HepG2 (cell line): ENCODE measurements around the gene DNAJC7. TPM values are rescaled to one million over a fixed set of nuclear protein-coding genes. Genes with fewer than 3 reads are reported as not detected.

Experiments used
- MAF1 ChIP-seq: sonication (generic); formaldehyde crosslinking; IDR thresholded peaks from 2 replicates; pipeline ENCODE4 v1.5.0; 2020; ENCODE audit warnings: missing genetic modification reagents, borderline replicate concordance
- NRL ChIP-seq: sonication (generic); formaldehyde crosslinking; IDR thresholded peaks from 2 replicates; pipeline ENCODE4 v1.5.0; 2020; ENCODE audit warnings: missing genetic modification reagents, mild to moderate bottlenecking, moderate library complexity, borderline replicate concordance
- SRSF1 ChIP-seq: fragments of 200-400 bp; formaldehyde crosslinking; optimal IDR thresholded peaks from 2 replicates; pipeline ENCODE3; 2017; ENCODE audit warnings: mild to moderate bottlenecking, low read depth, low read length, moderate library complexity
- YEATS2 ChIP-seq: sonication (generic); formaldehyde crosslinking; IDR thresholded peaks from 2 replicates; pipeline ENCODE4 v1.4.0; 2020; ENCODE audit warnings: missing genetic modification reagents, borderline replicate concordance
- ZNF318 ChIP-seq: sonication (generic); formaldehyde crosslinking; IDR thresholded peaks from 2 replicates; pipeline ENCODE4 v1.4.0; 2020; ENCODE audit warnings: mild to moderate bottlenecking, missing genetic modification reagents
- polyA plus RNA-seq, 8 experiments: library from polyadenylated mRNA; depleted of rRNA in 3 of 8; stranded (reverse) in 7 of 8; unstranded in 1 of 8; fragments of >200 nt; fragmentation: Illumina TruSeq in 4 of 8; extraction: Trizol in 4 of 8; gene quantifications; 2 replicates each; pipeline versions ENCODE4 v1.2.1 to v1.2.3, GENCODE V29; 2011 to 2016; ENCODE audit warnings: low read depth in 4 of 8, missing spikeins in 1 of 8, mixed read lengths in 1 of 8; ENCODE audit not compliant: insufficient read depth in 1 of 8
- total RNA-seq, 5 experiments: library from RNA; depleted of rRNA; stranded (reverse); fragments of >200 nt; fragmentation: Illumina TruSeq; extraction: Trizol; gene quantifications; 2 replicates each; pipeline ENCODE4 v1.2.3, GENCODE V29; 2016; ENCODE audit warnings: low read depth in 1 of 5

The DNAJC7 gene
- total and polyA plus RNA-seq, 2 of the 13 experiments (the other 11 are each of a cell fraction or from before 2014, with no cell fraction given), result 47.7 to 132 TPM

- TF ChIP-seq ZNF318 (CRISPR knock-in tag) (no peak), MAF1 (CRISPR knock-in tag) (no peak), YEATS2 (CRISPR knock-in tag) (0 out of 2 replicates have a peak, but pooled peaks have one; percentile 22), SRSF1 (no peak), NRL (CRISPR knock-in tag) (peak; percentile 43; the same call in 1 of the 2 replicates)
These were observed 6.5 kb upstream of the DNAJC7 start (continued) for GRCh38 chr17:42023524-42024349.
